Inflammatory macrophage treated with lipopolysaccharide for 1 hour (primary cell): ENCODE data around the gene DOCK1.

Source experiments
- DNase-seq, 2 donors: peaks; one replicate each; pipeline ENCODE4 v3.0.0-alpha.2; 2020 to 2022

The DOCK1 gene

GRCh38 chr10:127094984-127095383 is 189.8 kb downstream of the DOCK1 start:
- no peak for DNase-seq

DNA sequence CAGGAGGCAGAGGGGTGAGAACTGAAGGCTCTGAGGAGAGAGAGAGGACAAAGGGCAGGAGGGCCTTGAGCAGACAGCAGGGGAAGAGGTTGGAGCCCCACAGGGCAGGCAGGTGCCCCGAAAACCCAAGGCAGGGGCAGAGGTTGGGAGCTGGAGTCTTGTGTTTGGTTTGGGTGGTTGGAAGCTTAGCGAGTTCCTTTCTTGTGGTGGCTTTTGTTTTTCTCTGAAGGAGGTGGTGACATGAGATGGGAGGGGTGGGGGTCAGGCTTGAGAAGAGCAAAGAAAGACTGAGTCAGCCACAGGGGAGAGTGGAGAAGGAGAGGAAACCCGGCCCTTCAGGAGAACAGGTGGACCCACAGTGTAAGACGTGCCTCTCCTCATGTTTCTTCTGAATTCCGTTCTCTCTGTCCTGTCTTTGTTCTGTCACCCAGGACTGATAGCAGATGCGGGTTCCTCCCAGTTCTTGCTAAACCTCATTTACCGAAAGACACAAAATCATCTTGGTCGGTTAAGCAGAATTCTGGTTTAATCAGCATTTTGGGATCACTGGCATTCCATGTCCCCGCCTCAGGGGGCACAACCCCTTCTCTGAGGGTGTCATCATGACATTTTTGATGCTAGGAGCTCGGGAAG is 195.9 kb downstream of the DOCK1 start:
- DNase-seq, result no peak

- no peak for DNase-seq
These were observed 196.9 kb downstream of the DOCK1 start for GRCh38 chr10:127102176-127102575.

DNA sequence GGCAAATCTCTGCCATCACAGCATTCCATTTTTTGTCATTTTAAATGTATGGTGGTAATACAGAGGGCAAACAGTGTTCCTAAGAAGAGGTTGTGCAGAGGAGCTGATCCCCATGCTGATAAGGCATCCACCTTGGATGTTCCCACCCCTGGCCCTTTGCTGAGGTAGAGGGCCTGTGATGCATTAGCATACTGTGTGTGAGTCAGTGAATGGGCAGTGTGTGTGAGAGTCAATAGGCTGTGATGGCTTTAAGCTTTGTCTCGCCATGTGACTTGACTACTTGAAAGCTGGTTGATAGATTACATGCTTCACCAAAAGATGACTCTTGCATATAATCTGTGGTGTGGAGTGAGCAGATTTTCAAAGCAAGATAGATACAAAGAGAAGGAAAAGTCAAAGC is 209.9 kb downstream of the DOCK1 start:
- no peak for DNase-seq

GRCh38 chr10:127117125-127117524 is 211.9 kb downstream of the DOCK1 start:
- DNase-seq, result peak; percentile 6 to 47

DNA sequence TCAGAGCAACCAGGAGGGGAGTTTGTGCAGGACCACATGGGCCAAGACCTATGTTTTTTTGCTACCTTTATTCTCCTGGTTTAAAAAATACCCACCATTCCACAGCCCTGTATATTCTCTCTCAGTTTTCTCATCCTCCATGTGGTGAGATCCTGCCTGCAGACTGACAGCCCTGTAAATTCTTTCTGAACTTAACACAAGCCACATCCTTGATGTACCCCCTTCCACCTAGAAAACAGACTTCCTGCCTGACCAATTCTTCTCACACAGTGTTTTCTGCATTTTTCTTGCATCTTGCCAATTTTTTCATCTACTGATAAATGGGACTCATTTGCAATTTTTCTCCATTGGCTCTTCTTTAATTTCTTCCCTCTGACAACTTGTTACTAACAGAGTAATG is 212.8 kb downstream of the DOCK1 start:
- DNase-seq, result no peak

DNA sequence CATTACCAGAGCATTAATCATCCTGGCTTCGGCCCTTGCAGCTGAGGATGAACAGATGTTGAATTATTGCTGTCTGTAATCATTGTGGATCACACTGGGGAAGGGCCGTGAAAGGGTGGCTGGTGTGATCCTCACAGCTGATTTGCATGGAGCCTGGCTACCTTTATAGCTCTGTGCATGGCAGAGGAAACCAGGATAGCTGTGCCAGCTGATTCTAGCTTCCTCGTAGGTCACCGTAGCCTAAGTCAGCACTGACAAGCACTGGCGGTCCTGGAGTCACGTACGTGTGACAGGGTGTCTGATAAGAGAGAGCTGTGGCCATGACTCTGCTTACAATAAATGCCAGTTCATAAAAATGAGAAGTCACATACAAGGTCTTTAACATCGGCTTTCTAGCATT is 214.7 kb downstream of the DOCK1 start:
- DNase-seq, result no peak

- DNase-seq, result no peak
These were observed 217.6 kb downstream of the DOCK1 start for GRCh38 chr10:127122831-127123230.

DNA sequence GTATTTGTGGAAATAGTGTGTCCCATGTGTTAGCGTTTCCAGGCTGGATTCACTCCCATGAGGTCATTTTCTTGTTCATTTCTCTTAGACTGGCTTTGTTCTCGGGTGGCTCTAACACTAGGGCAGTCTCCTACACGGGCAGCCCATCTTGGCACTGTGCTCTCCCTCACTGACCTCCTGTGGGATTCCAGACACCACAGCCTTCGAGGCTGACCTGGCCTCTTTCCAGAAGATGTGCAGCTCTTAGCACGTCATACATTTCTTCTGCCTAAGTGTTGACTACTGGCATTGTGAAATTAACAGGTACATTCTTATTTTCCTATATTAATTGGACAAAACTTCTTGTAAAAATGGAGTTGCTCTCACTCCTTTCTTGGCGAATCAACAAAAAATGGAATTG is 218.4 kb downstream of the DOCK1 start:
- DNase-seq, result no peak

DNA sequence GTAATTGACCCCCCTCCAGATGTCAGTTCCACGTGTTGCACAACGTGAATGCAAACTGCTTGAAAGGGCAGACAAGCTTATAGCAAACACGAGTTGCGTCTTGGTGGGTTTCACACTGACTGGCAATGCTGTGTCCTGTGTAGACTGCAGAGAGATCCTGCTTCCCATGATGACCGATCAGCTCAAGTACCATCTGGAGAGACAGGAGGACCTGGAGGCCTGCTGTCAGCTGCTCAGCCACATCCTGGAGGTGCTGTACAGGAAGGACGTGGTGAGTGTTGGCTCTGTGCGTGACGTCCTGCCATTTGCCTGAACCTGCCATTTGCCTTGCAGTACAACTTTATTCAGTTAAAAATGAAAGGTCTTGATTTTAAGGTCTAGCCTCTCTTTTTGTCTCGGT is 220.1 kb downstream of the DOCK1 start:
- no peak for DNase-seq

DNA sequence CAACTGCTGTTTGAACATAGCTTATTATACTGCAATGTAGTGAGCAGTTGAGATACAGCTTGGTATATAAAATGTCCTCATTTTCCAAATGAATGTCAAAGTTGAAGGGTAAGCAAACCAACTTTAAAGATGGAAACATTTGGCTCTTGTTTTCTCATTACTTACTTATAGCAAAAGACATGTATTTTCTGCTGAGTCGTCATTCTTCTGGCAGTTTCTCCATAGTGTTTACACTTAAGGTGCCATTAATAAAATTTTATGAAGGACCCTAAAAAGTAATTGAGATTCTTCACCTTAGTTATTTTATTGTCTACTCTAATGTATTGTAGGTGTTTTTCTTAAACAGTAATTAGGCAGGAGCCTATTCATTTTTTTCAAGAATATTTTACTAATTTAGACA is 222.6 kb downstream of the DOCK1 start:
- DNase-seq, result no peak

GRCh38 chr10:127129104-127129503 is 223.9 kb downstream of the DOCK1 start:
- no peak for DNase-seq

GRCh38 chr10:127132451-127132850 is 227.2 kb downstream of the DOCK1 start:
- no peak for DNase-seq

DNA sequence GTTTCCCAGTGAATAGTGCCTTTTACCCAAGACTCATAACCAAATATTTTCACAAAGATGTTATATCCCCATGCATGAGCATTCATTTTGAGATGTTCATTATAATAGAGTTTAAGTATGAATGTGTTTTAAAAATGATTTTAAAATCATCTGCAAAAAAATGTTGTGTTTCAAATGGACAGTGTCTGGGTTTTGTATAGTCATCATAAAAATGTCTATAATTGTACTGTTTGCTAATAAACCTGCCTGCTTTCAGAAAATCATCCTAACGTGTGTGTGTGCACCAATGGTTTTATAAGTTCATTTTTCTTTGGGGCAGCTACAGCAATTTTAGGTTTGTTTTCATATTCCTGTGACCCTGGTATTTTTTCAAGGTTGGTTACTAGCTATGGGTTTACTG is 228.0 kb downstream of the DOCK1 start:
- DNase-seq, result no peak

DNA sequence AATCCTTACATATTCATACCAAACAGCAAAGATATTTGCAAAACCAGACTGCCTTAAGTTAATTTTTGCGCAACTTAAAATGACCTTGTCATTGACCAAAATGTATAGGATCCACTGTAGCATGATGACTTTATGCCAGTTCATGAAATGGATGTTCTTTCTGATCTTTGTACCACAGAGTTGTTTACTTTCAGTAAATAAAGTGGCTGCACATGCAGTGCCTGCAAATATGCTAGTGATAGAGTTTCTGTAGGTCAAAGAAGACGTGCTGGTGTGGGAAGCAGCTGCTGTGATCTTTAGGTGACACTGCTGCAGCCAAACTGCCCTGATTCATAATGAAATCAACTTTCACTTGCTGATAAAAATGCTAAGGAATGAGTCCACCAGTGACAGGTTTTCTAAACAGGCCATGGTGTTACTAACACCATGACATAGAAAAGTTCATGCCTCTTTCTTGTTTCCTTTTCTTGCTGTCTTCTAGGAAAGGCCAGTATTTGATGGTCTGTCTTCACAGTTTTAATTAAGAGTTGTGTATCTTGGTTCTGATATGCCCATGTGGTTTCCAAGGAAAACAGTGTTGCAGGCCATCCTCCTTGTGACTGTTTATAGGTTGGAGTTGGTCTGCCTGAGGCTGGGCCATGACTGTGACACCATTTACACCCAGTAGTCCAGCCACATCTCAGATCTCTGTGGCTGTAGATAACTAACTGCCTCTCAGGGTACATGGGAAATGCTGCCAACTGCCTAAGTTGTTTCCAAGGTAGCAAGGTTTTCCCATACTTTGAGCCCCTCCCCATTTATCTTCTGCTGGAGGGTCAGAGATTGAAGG is 228.7 kb downstream of the DOCK1 start:
- no peak for DNase-seq

DNA sequence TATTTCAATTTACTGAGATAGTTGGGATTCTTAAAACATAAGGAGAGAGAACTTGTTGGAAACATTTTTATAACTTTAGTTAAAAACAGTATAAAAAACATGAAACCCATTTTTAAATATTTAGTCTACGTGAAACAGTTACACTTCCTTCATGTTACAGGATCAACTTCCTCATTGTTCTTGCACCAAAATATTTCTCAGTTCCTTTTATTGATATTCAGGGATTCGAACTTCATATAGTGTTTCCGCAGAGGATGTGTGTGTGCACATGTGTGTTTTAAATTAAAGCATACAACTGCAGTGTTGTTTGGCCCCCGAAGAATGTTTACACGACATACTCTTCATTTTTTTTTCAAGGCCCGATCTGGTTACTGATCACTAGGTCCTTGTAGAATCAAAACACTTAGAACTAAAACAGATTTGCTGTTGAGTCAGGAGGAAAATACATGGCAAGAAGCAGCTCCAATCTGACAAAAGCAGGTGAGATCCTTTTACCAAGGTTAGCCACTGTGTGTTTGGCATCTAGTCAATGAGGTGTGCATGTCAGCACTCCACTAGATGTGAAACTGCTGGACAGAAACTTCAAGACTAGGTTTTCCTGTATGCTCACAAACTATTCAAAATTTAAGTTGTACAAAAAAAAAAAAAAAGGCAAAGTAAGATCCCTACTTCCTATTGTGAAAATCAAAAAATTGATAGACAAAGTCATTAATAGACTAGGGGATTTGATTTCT is 230.8 kb downstream of the DOCK1 start:
- peak; percentile 18 to 35 for DNase-seq

GRCh38 chr10:127137391-127137790 is 232.2 kb downstream of the DOCK1 start:
- no peak for DNase-seq

GRCh38 chr10:127142136-127142535 is 236.9 kb downstream of the DOCK1 start:
- no peak for DNase-seq

DNA sequence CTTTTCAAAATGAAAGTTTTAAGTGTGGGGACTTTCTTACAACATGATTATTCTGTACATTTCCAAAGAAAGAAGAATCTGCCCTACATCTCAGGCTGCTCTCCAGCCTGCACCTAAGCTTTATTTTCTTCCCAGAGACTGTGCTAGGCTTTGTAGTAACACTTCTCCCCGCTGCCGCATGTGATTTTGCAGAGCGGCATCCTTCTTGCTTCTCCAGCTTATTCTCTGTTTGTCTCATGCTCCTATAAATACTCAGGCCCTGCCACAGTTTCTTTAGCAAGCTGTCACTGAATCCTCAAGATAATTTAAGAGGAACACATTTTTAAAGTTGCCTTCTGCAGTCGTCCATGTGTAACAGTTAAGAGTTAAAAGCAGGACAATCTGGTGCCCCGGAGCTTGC is 237.6 kb downstream of the DOCK1 start:
- no peak for DNase-seq

DNA sequence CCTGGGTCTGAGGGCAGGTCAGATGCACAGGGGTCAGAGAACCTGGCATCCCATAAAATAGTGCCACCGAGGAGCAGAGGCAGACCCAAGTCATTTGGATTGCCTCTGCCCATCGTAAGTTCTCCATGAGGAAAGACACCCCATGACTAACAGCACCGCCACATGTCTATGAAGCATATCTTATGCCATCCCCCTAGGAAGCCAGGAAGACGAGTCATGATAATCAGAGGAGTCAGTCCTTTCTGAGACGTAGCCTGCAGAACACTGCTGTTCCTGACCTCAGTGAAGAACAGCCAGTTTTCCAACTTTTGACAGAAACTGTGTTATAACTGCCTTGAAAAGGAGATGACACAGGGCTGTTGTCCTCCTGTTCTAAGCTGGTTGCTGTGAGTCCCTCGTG is 239.9 kb downstream of the DOCK1 start:
- peak in 1 of 2 donors; percentile 21 for DNase-seq

GRCh38 chr10:127146661-127147060 is 241.4 kb downstream of the DOCK1 start:
- no peak for DNase-seq

DNA sequence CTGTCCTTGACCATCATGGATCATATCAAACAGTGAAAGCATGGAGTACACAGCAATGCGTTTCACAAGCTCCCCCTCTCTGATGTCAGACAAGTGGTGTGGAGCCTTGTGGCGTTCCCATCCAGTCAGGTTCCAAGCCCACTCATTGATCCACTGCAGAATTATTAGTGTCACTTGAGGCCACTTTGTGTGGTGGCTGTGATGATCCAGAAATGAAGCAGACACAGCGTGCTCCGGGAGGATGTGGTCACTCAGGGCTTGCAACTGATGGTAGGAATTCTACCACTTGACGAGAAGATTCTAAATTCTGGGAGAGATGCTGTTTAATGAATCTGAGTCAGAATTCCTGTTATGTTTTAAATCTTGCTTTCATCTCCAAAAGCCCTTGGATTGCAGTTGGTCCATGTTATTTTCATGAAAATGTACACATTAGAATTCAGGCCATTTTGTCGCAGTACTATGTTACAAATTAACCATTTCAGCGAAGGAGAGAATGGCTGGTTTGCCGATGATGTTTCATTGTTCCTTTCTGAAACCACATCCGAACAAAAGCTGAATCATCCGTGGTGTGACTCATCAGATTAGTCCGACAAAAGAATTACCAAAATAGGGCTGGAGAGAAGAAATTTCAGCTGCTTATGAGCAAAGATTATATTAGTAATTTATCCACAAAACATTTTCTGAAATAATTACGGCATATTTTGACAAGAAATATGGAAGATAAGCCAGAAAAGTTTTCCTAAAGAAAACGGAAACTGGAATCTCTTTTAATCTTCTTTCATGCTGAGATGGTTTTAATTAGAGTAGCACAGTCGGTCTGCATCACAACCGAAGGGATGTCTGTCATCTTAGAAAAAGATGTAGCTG is 243.1 kb downstream of the DOCK1 start:
- DNase-seq, result peak; percentile 38 to 54

DNA sequence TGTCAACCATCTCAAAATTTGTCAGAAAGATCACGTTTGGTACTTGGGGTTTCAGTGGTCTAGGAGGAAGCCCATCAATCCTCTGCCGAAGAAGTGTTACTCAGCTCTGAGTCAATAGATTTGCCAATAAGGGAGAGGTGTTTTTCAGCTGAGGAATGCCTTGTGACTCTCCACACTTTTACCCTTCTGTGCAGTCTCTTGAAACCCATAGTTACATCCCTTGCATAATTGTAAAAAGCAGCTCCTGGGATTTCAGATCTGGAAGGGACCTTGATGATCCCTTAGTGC is 243.6 kb downstream of the DOCK1 start:
- DNase-seq, result peak; percentile 35 to 59
